NCI-H460 (cell line): ENCODE measurements around the gene KCNN1. TPM values are rescaled to one million over a fixed set of nuclear protein-coding genes. Genes with fewer than 3 reads are reported as not detected.
"Not testable (repeated sequence)": the region's sequence is repeated elsewhere in the genome, so short reads cannot be mapped to it uniquely, and the experiment has no call there.

Experiments
- DNase-seq: peaks from one replicate; pipeline ENCODE4 v3.0.0-alpha.2; 2016; ENCODE audit warnings: low read depth; ENCODE audit errors: extremely low read depth
- total RNA-seq: library from RNA; depleted of rRNA; stranded (reverse); fragments of >200 nt; shearing (Covaris generic); gene quantifications from 2 replicates; pipeline ENCODE4 v1.2.3, GENCODE V29; 2014

Gene KCNN1
- total RNA-seq, 1 experiment from 2014 or later: 0.10 TPM

- DNase-seq: no peak
These were observed 547 bp downstream of the KCNN1 start for GRCh38 chr19:17967257-17968051.

GRCh38 chr19:17968362-17968761 lies 1.5 kb downstream of the KCNN1 start:
- no peak for DNase-seq

DNA sequence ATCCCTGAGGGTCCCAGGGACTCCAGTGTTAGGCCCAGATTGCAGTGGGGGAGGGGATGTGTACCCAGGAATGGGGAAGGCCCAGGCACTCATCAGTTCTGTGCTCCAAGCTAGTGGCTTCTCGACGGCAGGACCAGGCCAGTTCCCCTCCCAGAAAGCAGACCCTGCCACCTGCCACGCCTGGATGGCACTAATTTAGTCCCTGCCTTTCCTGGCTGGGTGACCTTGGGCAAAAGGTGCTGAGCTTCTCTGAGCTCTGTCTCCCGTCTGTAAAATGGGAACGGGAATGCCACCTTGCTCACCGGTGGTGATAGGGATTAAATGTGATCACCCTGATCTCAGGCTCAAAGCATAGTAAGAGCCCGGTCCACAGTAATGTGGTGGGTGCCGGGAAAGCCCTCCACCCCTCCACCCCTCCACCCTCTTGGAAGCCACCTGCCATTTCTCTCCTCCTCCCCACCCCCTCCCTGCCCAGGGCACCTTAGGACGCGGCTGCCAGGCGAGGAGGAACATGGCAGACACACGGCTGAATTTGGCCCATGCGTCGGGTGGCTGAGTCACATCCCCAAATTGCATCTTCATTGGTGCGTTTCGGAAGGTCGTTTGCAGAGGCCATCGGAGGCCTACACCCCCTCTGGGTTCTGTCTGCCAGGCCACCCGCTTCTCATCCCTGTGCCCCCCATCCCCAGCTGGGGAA lies 2.3 kb downstream of the KCNN1 start:
- DNase-seq: no peak

DNA sequence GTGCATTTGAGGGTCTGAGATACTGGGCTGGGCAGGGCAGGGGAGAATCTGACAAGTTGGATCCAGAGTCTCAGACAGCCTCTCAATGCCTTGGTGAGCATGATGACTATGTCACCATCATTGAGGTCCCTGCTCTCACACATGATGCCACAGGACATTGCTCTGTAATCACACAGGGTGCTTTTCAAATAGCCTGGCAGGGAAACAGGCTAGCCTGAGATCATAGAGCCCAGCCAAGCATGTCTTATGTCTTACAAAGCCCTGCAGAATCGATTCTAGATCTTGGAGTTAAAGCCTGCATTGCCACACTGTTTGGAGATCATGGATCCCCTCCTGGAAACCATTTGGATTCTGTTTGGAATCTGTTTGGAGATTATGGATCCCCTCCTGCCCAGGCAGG lies 5.3 kb downstream of the KCNN1 start:
- no peak for DNase-seq

GRCh38 chr19:17973759-17974158 lies 6.9 kb downstream of the KCNN1 start:
- no peak for DNase-seq

DNA sequence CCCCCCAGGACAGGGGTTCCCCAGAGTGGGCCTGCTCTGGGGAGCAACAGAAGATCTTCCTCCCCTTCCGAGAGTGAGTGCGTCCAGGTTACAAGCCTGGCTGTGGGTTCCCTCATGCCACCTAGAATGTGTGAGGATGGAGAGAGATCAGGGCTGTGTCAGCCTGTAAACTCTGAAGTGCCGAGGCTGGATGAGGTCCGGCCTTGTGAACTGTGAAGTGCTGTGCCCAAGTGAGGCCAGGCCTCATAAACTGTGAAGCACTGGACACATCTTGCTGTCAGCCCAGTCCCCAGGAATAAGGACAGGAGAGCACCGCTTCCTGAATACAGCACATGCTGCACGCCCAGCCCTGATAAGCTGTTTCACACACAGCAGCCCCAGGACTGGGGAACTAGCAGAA lies 7.6 kb downstream of the KCNN1 start:
- no peak for DNase-seq

GRCh38 chr19:17975032-17975431 lies 8.1 kb downstream of the KCNN1 start:
- no peak for DNase-seq

GRCh38 chr19:17977021-17977420 lies 10.1 kb downstream of the KCNN1 start:
- DNase-seq: no peak

DNA sequence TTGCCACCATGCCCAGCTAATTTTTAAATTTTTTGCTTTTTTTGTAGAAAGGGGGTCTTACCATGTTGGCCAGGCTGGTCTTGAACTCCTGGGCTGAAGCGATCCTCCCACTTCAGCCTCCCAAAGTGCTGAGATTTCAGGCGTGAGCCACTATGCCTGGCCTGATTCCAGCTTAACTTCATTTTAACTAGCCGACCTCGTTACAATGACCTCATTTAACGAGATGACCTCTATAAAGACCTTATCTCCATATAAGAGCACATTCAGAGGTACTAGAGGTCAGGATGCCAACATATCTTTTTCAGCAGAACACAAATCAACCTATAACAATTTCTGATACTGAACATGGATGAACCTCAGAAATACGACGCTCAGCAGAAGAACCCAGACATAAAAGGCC lies 10.6 kb downstream of the KCNN1 start:
- DNase-seq: no peak

DNA sequence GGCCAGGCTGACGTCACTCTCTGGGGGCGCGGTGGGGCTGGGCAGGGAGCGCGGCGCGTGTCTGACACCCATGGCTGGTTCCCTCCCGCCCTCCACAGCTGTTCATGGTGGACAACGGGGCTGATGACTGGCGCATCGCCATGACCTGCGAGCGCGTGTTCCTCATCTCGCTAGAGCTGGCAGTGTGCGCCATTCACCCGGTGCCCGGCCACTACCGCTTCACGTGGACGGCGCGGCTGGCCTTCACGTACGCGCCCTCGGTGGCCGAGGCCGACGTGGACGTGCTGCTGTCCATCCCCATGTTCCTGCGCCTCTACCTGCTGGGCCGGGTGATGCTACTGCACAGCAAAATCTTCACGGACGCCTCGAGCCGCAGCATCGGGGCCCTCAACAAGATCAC lies 14.7 kb downstream of the KCNN1 start:
- no peak for DNase-seq

DNA sequence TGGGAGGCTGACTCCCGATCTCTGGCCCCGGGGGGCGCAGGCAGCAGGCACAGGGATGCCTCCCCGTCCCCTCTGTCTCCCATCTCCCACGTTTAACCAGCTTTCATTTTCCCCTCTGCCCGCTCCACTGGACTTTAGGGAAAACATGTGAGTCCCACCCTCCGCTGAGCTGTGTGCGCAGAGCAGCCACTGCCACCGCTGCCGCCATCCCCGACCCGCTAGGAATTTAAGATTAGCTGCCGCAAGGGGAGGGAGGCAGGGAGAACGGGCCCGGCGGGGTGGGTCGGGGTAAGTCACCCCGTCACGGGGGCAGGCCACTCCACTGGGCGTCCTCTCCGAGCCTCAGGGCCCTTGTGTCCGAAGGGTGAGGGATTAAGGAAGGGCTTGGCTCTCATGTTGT lies 15.5 kb downstream of the KCNN1 start:
- no peak for DNase-seq

DNA sequence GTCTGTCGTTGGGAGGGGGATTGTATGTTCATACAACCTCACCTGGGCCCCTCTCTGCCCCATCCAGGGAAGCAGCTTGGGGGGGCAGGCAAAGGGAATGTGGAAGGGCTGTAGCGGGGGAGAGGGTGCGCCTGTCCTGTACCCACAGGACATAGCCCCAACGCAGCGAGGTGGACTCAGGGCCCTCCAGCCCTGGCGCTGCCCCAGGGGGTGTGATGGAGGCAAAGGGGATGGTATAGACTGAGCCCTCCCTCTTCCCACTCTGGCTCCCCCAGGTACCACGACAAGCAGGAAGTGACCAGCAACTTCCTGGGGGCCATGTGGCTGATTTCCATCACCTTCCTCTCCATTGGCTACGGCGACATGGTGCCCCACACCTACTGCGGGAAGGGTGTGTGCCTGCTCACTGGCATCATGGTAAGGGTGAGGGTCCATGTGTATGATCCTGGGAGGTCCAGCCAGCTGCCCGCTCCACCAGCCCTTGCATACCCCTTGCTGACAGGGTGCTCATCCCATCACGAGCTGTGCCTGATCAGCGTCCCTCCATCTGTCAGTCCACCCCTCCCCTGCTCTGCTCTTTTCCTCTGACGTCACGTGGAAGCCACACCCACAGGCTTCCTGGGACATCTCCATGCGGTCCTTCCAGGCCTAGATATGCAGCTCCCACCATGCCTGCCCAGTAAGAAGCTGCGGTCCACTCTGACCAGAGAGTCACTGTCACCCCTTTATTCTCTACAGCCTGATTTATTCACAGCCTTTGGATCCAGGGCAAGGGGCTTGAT lies 18.3 kb downstream of the KCNN1 start:
- peak; percentile 47 for DNase-seq

DNA sequence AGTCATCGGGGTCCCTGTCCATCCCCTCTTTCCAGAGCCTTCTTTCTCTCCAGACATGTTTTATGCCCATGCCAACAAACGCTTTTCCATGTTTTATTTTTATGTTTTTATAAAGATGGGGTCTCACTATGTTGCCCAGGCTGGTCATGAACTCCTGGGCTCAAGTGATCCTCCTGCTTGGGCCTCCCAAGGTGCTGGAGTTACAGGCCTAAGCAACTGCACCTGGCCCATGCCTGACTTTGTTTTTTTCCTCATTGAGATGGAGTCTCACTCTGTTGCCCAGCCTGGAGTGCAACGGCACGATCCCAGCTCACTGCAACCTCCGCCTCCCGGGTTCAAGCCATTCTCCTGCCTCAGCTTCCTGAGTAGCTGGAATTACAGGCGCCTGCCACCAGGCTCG lies 19.7 kb downstream of the KCNN1 start:
- DNase-seq: not testable (repeated sequence)

GRCh38 chr19:17988161-17988560 lies 21.3 kb downstream of the KCNN1 start:
- DNase-seq: no peak

DNA sequence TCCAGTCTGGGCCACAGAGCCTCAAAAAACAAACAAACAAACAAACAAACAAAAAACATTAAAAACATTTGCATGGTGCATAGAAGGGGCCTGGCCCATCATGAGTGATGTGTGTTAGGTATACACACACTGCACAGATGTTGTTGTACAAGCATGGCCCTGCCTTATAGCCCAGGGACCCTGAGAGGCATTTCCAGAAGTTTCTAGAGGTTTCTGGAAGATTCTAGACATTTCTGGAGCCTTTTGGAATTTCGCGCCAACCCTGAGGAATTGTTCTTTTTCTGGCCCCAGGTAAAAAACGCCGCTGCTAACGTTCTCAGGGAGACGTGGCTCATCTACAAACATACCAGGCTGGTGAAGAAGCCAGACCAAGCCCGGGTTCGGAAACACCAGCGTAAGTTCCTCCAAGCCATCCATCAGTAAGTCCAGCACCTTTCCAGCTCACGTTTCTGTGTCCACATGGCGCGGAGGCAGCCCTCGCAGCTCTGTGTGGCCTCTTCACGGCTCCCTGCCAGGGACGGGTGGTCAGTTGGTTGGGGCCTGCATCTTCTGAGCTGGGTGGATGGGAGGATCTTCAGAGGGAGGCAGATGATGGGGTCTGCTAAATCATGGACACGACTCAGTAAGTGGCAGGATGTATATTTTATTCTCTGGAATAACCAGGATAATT lies 22.7 kb downstream of the KCNN1 start:
- no peak for DNase-seq

- no peak for DNase-seq
These were observed 26.3 kb downstream of the KCNN1 start for GRCh38 chr19:17993076-17993813.

DNA sequence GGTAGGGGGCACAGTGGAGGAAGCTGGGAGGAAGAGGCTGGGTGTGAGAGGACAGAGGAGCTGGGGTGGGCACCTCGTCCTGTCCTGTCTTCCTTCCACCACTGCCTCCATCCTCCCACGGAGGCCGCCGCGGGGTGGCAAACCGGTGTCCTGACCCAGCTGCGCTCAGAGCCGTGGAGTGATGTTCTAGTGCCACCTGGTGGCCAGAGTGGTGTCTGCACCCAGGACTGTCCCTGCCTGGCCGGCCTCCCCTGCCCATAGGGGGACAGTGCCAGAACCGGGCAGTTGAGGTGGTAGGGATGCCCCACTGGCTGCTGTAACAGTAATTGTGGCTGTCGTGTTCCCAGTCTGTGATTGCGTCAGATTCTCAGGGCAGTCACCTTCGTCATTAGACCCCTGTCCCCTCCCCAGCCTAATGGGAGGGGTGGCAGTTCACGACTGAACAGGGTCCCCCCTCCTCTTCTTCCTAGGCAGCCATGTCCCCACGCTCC lies 30.0 kb downstream of the KCNN1 start:
- peak; percentile 81 for DNase-seq

- peak; percentile 86 for DNase-seq
These were observed 31.3 kb downstream of the KCNN1 start for GRCh38 chr19:17997969-17998826.

DNA sequence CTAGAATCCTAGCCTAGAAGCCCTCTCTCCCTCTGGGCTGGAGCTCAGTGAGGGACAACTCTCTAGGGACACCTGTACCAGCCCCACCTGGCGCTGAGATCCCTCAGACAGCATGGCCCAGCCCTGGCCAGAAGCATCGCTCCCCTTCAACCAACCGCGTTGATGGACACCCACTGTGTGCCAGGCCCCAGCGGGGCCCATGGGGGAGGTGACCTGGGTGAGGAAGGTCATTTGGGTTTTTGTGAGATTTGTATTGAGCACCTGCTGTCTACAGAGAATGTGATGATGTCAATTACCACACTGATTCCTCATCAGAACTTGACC lies 31.9 kb downstream of the KCNN1 start:
- DNase-seq: no peak
